NK-92 (cell line): Measurements from ENCODE around the gene GORASP1.

Experiments used
- DNase-seq: peaks from one replicate; lab custom pipeline; 2025; ENCODE audit not compliant: unreplicated experiment; lab: John Stamatoyannopoulos, UW

The GORASP1 gene

GRCh38 chr3:39103791-39104552 is 3.5 kb downstream of the GORASP1 start:
- DNase-seq, result no peak

- DNase-seq, result no peak
These were observed 4.1 kb downstream of the GORASP1 start for GRCh38 chr3:39103324-39103693.

- no peak for DNase-seq
These were observed 4.7 kb downstream of the GORASP1 start for GRCh38 chr3:39102504-39103323.

GRCh38 chr3:39101022-39101689 is 6.3 kb downstream of the GORASP1 start:
- no peak for DNase-seq

GRCh38 chr3:39100500-39100886 is 6.9 kb downstream of the GORASP1 start:
- DNase-seq, result no peak

GRCh38 chr3:39099738-39100499 is 7.5 kb downstream of the GORASP1 start:
- no peak for DNase-seq

GRCh38 chr3:39099242-39099641 is 8.2 kb downstream of the GORASP1 start:
- DNase-seq, result no peak

- no peak for DNase-seq
These were observed 8.9 kb downstream of the GORASP1 start for GRCh38 chr3:39098473-39099000.

GRCh38 chr3:39097716-39098472 is 9.5 kb downstream of the GORASP1 start:
- DNase-seq, result no peak

GRCh38 chr3:39096775-39097174 is 10.7 kb downstream of the GORASP1 start:
- no peak for DNase-seq

- DNase-seq, result no peak
These were observed 11.6 kb downstream of the GORASP1 start for GRCh38 chr3:39095778-39096177.

GRCh38 chr3:39094851-39095677 is 12.4 kb downstream of the GORASP1 start:
- DNase-seq, result no peak

GRCh38 chr3:39090922-39091321 is 16.5 kb downstream of the GORASP1 start:
- no peak for DNase-seq

- DNase-seq, result no peak
These were observed 18.5 kb downstream of the GORASP1 start for GRCh38 chr3:39088889-39089288.

GRCh38 chr3:39088456-39088855 is 19.0 kb downstream of the GORASP1 start:
- no peak for DNase-seq

- no peak for DNase-seq
These were observed 21.3 kb downstream of the GORASP1 start for GRCh38 chr3:39086144-39086543.

GRCh38 chr3:39082666-39083313 is 24.6 kb downstream of the GORASP1 start:
- no peak for DNase-seq

GRCh38 chr3:39080026-39080425 is 27.4 kb downstream of the GORASP1 start:
- DNase-seq, result no peak

- no peak for DNase-seq
These were observed 27.9 kb downstream of the GORASP1 start for GRCh38 chr3:39079530-39079929.
